GM18907 (cell line): ENCODE measurements around the gene SERPIND1.
"Not testable (repeated sequence)": the region's sequence is repeated elsewhere in the genome, so short reads cannot be mapped to it uniquely, and the experiment has no call there.

Source experiments
- ATAC-seq: cut with Tn5 transposase; IDR thresholded peaks from one replicate; pipeline ENCODE4 v1.9.1; 2021; ENCODE audit warnings: mild to moderate bottlenecking, moderate library complexity; ENCODE audit not compliant: unreplicated experiment

The SERPIND1 gene

GRCh38 chr22:20811971-20812660 lies 38.2 kb downstream of the SERPIND1 start:
- ATAC-seq: no peak

GRCh38 chr22:20813056-20813455 lies 39.1 kb downstream of the SERPIND1 start:
- no peak for ATAC-seq

GRCh38 chr22:20814221-20814808 lies 40.4 kb downstream of the SERPIND1 start:
- no peak for ATAC-seq

GRCh38 chr22:20815477-20816050 lies 41.7 kb downstream of the SERPIND1 start:
- ATAC-seq: no peak

- no peak for ATAC-seq
Measured at GRCh38 chr22:20816559-20816958, 42.6 kb downstream of the SERPIND1 start.

GRCh38 chr22:20818471-20818870 lies 44.6 kb downstream of the SERPIND1 start:
- no peak for ATAC-seq

GRCh38 chr22:20819471-20819870 lies 45.6 kb downstream of the SERPIND1 start:
- ATAC-seq: no peak

- not testable (repeated sequence) for ATAC-seq
Measured at GRCh38 chr22:20821717-20822239, 47.9 kb downstream of the SERPIND1 start.

GRCh38 chr22:20822240-20822639 lies 48.3 kb downstream of the SERPIND1 start:
- ATAC-seq: no peak

- no peak for ATAC-seq
Measured at GRCh38 chr22:20823264-20823663, 49.4 kb downstream of the SERPIND1 start.

GRCh38 chr22:20825216-20825615 lies 51.3 kb downstream of the SERPIND1 start:
- ATAC-seq: not testable (repeated sequence)

GRCh38 chr22:20825624-20826023 lies 51.7 kb downstream of the SERPIND1 start:
- ATAC-seq: no peak

GRCh38 chr22:20826373-20827152 lies 52.6 kb downstream of the SERPIND1 start:
- not testable (repeated sequence) for ATAC-seq

- ATAC-seq: no peak
Measured at GRCh38 chr22:20829491-20830134, 55.7 kb downstream of the SERPIND1 start.

- no peak for ATAC-seq
Measured at GRCh38 chr22:20833225-20833665, 59.3 kb downstream of the SERPIND1 start.

- ATAC-seq: no peak
Measured at GRCh38 chr22:20834206-20834605, 60.3 kb downstream of the SERPIND1 start.

GRCh38 chr22:20834725-20835124 lies 60.8 kb downstream of the SERPIND1 start:
- no peak for ATAC-seq
